HEK293 (cell line): ENCODE data around the gene LIN7A.

Experiments used
- BCL6B ChIP-seq: fragments of 450-650 bp; formaldehyde crosslinking; IDR thresholded peaks from 2 replicates; pipeline ENCODE4 v1.5.1; 2017; ENCODE audit warnings: missing biosample characterization, missing genetic modification characterization
- CTCF ChIP-seq: fragments of 450-650 bp; formaldehyde crosslinking; IDR thresholded peaks from 2 replicates; pipeline ENCODE4 v1.5.1; 2016; ENCODE audit warnings: missing biosample characterization, missing genetic modification characterization
- GLI4 ChIP-seq: fragments of 450-650 bp; formaldehyde crosslinking; IDR thresholded peaks from 2 replicates; pipeline ENCODE4 v1.5.1; 2016; ENCODE audit warnings: missing biosample characterization, missing genetic modification characterization
- TCF7L2 ChIP-seq: IDR thresholded peaks from 2 replicates; pipeline ENCODE4 v1.6.1; 2011; ENCODE audit warnings: low read depth, mild to moderate bottlenecking, inconsistent platforms, low read length, moderate library complexity, borderline replicate concordance
- TRIM28 ChIP-seq: IDR thresholded peaks from 2 replicates; pipeline ENCODE4 v1.6.1; 2011; ENCODE audit warnings: low read length, control low read depth, borderline replicate concordance
- ZBTB21 ChIP-seq: fragments of 450-650 bp; formaldehyde crosslinking; IDR thresholded peaks from 2 replicates; pipeline ENCODE4 v1.5.1; 2017; ENCODE audit warnings: missing biosample characterization, missing genetic modification characterization
- ZBTB6 ChIP-seq: fragments of 450-650 bp; formaldehyde crosslinking; IDR thresholded peaks from 2 replicates; pipeline ENCODE4 v1.5.1; 2017; ENCODE audit warnings: missing biosample characterization, missing genetic modification characterization
- ZNF274 ChIP-seq, 2 experiments: fragments of 200-500 bp in 1 of 2; fragments of 450-650 bp in 1 of 2; sonication (Bioruptor generic) in 1 of 2; formaldehyde crosslinking in 1 of 2; IDR thresholded peaks; 2 replicates each; pipeline versions ENCODE4 v1.5.1 to v1.6.1; 2014 to 2016; ENCODE audit warnings: borderline replicate concordance in 1 of 2, inconsistent platforms in 1 of 2, low read length in 1 of 2, missing biosample characterization in 1 of 2, missing genetic modification characterization in 1 of 2
- ZSCAN30 ChIP-seq: fragments of 450-650 bp; IDR thresholded peaks from 2 replicates; pipeline ENCODE4 v1.5.1; 2018; ENCODE audit warnings: missing biosample characterization, mild to moderate bottlenecking, missing genetic modification characterization, moderate library complexity
- TF ChIP-seq, protein P1 (sequence below): fragments of 450-650 bp; formaldehyde crosslinking; IDR thresholded peaks from 2 replicates; pipeline ENCODE4 v1.5.1; 2017; ENCODE audit warnings: missing biosample characterization, missing genetic modification characterization
- TF ChIP-seq, protein P2 (sequence below): fragments of 450-650 bp; formaldehyde crosslinking; IDR thresholded peaks from 2 replicates; pipeline ENCODE4 v1.5.1; 2016; ENCODE audit warnings: missing biosample characterization, missing genetic modification characterization, low read depth
- TF ChIP-seq, protein P3 (sequence below): fragments of 450-650 bp; formaldehyde crosslinking; conservative IDR thresholded peaks from 2 replicates; pipeline ENCODE4 v1.5.1; 2016; ENCODE audit warnings: low read depth, missing biosample characterization, missing genetic modification characterization

- TF ChIP-seq TCF7L2 (no peak), ZBTB6 (tag by site-specific recombination) (no peak), CTCF (tag by site-specific recombination) (no peak), ZNF274 (IDR thresholded peaks at IDR 0.05; ENCODE audit: low read length) (no peak), ZNF274 (tag by site-specific recombination; IDR thresholded peaks at IDR 0.05; ENCODE audit: borderline replicate concordance) (no peak), TRIM28 (no peak), ZBTB21 (tag by site-specific recombination) (no peak), ZSCAN30 (tag by site-specific recombination) (no peak), GLI4 (tag by site-specific recombination) (no peak), BCL6B (tag by site-specific recombination) (no peak)
- TF ChIP-seq, protein P1, sequence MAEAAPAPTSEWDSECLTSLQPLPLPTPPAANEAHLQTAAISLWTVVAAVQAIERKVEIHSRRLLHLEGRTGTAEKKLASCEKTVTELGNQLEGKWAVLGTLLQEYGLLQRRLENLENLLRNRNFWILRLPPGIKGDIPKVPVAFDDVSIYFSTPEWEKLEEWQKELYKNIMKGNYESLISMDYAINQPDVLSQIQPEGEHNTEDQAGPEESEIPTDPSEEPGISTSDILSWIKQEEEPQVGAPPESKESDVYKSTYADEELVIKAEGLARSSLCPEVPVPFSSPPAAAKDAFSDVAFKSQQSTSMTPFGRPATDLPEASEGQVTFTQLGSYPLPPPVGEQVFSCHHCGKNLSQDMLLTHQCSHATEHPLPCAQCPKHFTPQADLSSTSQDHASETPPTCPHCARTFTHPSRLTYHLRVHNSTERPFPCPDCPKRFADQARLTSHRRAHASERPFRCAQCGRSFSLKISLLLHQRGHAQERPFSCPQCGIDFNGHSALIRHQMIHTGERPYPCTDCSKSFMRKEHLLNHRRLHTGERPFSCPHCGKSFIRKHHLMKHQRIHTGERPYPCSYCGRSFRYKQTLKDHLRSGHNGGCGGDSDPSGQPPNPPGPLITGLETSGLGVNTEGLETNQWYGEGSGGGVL (tag by site-specific recombination) = no peak
- TF ChIP-seq, protein P2, sequence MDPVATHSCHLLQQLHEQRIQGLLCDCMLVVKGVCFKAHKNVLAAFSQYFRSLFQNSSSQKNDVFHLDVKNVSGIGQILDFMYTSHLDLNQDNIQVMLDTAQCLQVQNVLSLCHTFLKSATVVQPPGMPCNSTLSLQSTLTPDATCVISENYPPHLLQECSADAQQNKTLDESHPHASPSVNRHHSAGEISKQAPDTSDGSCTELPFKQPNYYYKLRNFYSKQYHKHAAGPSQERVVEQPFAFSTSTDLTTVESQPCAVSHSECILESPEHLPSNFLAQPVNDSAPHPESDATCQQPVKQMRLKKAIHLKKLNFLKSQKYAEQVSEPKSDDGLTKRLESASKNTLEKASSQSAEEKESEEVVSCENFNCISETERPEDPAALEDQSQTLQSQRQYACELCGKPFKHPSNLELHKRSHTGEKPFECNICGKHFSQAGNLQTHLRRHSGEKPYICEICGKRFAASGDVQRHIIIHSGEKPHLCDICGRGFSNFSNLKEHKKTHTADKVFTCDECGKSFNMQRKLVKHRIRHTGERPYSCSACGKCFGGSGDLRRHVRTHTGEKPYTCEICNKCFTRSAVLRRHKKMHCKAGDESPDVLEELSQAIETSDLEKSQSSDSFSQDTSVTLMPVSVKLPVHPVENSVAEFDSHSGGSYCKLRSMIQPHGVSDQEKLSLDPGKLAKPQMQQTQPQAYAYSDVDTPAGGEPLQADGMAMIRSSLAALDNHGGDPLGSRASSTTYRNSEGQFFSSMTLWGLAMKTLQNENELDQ (tag by site-specific recombination) = no peak
- TF ChIP-seq, protein P3, sequence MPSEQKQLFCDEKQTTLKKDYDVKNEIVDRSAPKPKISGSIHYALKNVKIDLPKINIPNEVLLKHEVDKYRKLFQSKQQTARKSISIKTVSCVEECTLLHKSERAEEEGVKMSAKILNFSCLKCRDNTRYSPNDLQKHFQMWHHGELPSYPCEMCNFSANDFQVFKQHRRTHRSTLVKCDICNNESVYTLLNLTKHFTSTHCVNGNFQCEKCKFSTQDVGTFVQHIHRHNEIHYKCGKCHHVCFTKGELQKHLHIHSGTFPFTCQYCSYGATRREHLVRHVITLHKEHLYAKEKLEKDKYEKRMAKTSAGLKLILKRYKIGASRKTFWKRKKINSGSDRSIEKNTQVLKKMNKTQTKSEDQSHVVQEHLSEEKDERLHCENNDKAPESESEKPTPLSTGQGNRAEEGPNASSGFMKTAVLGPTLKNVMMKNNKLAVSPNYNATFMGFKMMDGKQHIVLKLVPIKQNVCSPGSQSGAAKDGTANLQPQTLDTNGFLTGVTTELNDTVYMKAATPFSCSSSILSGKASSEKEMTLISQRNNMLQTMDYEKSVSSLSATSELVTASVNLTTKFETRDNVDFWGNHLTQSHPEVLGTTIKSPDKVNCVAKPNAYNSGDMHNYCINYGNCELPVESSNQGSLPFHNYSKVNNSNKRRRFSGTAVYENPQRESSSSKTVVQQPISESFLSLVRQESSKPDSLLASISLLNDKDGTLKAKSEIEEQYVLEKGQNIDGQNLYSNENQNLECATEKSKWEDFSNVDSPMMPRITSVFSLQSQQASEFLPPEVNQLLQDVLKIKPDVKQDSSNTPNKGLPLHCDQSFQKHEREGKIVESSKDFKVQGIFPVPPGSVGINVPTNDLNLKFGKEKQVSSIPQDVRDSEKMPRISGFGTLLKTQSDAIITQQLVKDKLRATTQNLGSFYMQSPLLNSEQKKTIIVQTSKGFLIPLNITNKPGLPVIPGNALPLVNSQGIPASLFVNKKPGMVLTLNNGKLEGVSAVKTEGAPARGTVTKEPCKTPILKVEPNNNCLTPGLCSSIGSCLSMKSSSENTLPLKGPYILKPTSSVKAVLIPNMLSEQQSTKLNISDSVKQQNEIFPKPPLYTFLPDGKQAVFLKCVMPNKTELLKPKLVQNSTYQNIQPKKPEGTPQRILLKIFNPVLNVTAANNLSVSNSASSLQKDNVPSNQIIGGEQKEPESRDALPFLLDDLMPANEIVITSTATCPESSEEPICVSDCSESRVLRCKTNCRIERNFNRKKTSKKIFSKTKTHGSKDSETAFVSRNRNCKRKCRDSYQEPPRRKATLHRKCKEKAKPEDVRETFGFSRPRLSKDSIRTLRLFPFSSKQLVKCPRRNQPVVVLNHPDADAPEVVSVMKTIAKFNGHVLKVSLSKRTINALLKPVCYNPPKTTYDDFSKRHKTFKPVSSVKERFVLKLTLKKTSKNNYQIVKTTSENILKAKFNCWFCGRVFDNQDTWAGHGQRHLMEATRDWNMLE = no peak
These were observed 663 bp upstream of the LIN7A start for GRCh38 chr12:80938397-80938796.
